Left lung (tissue), 10 donors: ENCODE measurements around the gene TIFAB. TPM values are rescaled to one million over a fixed set of nuclear protein-coding genes. Genes with fewer than 3 reads are reported as not detected.

ENCODE experiments used
- ATAC-seq: fragments of 200-7000 bp; cut with Tn5 transposase; one replicate; pipeline ENCODE4 v1.9.1; 2020; ENCODE audit warnings: moderate library complexity
- DNase-seq, 4 donors: peaks; one replicate each; pipeline ENCODE4 v3.0.0-alpha.2; 2013 to 2020
- H3K27ac ChIP-seq, 2 donors: fragments of 200-600 bp; sonication (generic) in 1 of 2; one replicate each; pipeline versions ENCODE4 v1.5.0 to v1.8.0; 2020 to 2021
- H3K27me3 ChIP-seq, 2 donors: fragments of 200-600 bp; sonication (generic) in 1 of 2; one replicate each; pipeline versions ENCODE4 v1.5.0 to v1.8.0; 2020 to 2021
- H3K36me3 ChIP-seq, 2 donors: fragments of 200-600 bp; sonication (generic) in 1 of 2; one replicate each; pipeline versions ENCODE4 v1.5.0 to v1.8.0; 2020 to 2021
- H3K4me1 ChIP-seq, 2 donors: fragments of 200-600 bp; one replicate each; pipeline ENCODE4 v1.8.0; 2021
- H3K4me3 ChIP-seq, 2 donors: fragments of 200-600 bp; sonication (generic) in 1 of 2; one replicate each; pipeline versions ENCODE4 v1.5.0 to v1.8.0; 2020 to 2021; ENCODE audit warnings: mild to moderate bottlenecking in 1 of 2
- H3K9me3 ChIP-seq, 2 donors: fragments of 200-600 bp; sonication (generic) in 1 of 2; one replicate each; pipeline versions ENCODE4 v1.5.0 to v1.8.0; 2020 to 2021
- intact Hi-C, 2 donors: fragments of 100-400 bp; cut with DNase I; formaldehyde crosslinking; loops; one replicate each; pipeline versions ENCODE4 v1.11.2 to v1.14.2; 2022
- polyA plus RNA-seq, 6 donors: library from polyadenylated mRNA; unstranded; fragments of 120-200 nt; gene quantifications; one replicate each; pipeline ENCODE4 v1.2.1, GENCODE V29; 2013; ENCODE audit not compliant: insufficient read length in 6 of 6
- total RNA-seq, 2 donors: library from RNA; stranded (reverse); fragmentation: NEBNext Ultra II Directional; extraction: Animal tissue kit (Norgen Biotek cat#: 25700); gene quantifications; one replicate each; pipeline ENCODE4 v1.2.1, GENCODE V29; 2021
- TF ChIP-seq, protein P1 (sequence below), 2 donors: fragments of 200-600 bp; sonication (generic) in 1 of 2; IDR thresholded peaks; one replicate each; pipeline versions ENCODE4 v1.5.0 to v1.8.0; 2021; ENCODE audit warnings: antibody characterized with exemption in 2 of 2
- donor health status: DM: no; HTN: yes; CAD: no.
- donor health status: DM: no; HTN: no; CAD: no.

TIFAB gene
- total and polyA plus RNA-seq, 8 donors: 0.03 to 0.47 (median 0.36) TPM

GRCh38 chr5:135468541-135468940, 16.4 kb upstream of the TIFAB start:
- no peak for DNase-seq
- TF ChIP-seq, protein P1, sequence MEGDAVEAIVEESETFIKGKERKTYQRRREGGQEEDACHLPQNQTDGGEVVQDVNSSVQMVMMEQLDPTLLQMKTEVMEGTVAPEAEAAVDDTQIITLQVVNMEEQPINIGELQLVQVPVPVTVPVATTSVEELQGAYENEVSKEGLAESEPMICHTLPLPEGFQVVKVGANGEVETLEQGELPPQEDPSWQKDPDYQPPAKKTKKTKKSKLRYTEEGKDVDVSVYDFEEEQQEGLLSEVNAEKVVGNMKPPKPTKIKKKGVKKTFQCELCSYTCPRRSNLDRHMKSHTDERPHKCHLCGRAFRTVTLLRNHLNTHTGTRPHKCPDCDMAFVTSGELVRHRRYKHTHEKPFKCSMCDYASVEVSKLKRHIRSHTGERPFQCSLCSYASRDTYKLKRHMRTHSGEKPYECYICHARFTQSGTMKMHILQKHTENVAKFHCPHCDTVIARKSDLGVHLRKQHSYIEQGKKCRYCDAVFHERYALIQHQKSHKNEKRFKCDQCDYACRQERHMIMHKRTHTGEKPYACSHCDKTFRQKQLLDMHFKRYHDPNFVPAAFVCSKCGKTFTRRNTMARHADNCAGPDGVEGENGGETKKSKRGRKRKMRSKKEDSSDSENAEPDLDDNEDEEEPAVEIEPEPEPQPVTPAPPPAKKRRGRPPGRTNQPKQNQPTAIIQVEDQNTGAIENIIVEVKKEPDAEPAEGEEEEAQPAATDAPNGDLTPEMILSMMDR (IDR thresholded peaks at IDR 0.05): no peak
- Histone ChIP-seq H3K4me3 (no peak overlapping the region), H3K9me3 (no peaks in the 10 kb centered on the region), H3K27ac (no peak overlapping the region), H3K4me1 (peaks cover 0 to 10% of the 10 kb centered on the region in 2 donors), H3K36me3 (no peaks in the 10 kb centered on the region), H3K27me3 (peaks cover 7 to 90% of the 10 kb centered on the region in 2 donors)
- intact Hi-C loops: loop anchor here (5.0 to 10.0 kb wide), 2 partner anchors 76 to 84 kb away; no protein-coding TSS in a partner anchor
- no peak for ATAC-seq

GRCh38 chr5:135467871-135468485, 15.8 kb upstream of the TIFAB start:
- H3K36me3 ChIP-seq: no peaks in the 10 kb centered on the region
- H3K4me1 ChIP-seq: peaks cover 0 to 10% of the 10 kb centered on the region in 2 donors
- H3K4me3 ChIP-seq: no peak overlapping the region
- H3K9me3 ChIP-seq: no peaks in the 10 kb centered on the region
- H3K27me3 ChIP-seq: peaks cover 7 to 85% of the 10 kb centered on the region in 2 donors
- H3K27ac ChIP-seq: no peak overlapping the region
- intact Hi-C loops: loop anchor here (5.0 to 10.0 kb wide), 2 partner anchors 77 to 84 kb away; no protein-coding TSS in a partner anchor
- ATAC-seq: no peak
- TF ChIP-seq, protein P1 (IDR thresholded peaks at IDR 0.05): no peak
- no peak for DNase-seq

DNA sequence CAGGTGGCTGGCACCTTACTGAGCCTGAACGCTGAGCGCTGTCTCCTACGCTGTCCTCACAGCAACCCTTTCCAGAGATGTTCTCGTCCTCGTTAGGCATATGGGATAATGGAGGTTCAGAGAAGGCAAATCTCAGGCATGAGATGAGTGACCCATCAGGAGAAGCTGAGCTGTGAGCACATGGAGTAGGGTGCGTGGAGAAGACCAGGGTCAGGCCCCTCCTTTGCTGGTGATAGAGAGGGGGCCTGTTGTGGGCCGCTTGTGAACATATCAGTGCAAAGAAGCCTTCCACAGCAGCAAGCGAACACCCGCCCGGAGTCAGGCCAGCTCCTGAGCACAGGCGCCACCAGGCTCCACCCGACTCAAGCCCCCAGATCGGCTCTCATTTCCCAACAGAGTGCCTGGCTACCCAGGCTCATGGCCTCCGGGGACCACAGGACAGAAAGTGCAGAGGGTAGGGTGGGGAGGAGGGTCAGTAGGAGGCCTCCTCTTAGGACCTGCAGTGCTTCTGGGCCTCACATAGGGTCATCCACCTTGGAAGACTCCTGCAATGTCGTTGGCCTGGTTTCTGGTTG, 15.0 kb upstream of the TIFAB start:
- intact Hi-C loops: loop anchor here (5.0 to 10.0 kb wide), 2 partner anchors 78 to 85 kb away; no protein-coding TSS in a partner anchor
- no peak overlapping the region for H3K27ac ChIP-seq
- peaks cover 0 to 10% of the 10 kb centered on the region in 2 donors for H3K4me1 ChIP-seq
- TF ChIP-seq, protein P1 (IDR thresholded peaks at IDR 0.05): no peak
- H3K36me3 ChIP-seq: no peaks in the 10 kb centered on the region
- H3K9me3 ChIP-seq: no peaks in the 10 kb centered on the region
- peaks cover 7 to 80% of the 10 kb centered on the region in 2 donors for H3K27me3 ChIP-seq
- H3K4me3 ChIP-seq: no peak overlapping the region
- no peak for ATAC-seq
- no peak for DNase-seq

DNA sequence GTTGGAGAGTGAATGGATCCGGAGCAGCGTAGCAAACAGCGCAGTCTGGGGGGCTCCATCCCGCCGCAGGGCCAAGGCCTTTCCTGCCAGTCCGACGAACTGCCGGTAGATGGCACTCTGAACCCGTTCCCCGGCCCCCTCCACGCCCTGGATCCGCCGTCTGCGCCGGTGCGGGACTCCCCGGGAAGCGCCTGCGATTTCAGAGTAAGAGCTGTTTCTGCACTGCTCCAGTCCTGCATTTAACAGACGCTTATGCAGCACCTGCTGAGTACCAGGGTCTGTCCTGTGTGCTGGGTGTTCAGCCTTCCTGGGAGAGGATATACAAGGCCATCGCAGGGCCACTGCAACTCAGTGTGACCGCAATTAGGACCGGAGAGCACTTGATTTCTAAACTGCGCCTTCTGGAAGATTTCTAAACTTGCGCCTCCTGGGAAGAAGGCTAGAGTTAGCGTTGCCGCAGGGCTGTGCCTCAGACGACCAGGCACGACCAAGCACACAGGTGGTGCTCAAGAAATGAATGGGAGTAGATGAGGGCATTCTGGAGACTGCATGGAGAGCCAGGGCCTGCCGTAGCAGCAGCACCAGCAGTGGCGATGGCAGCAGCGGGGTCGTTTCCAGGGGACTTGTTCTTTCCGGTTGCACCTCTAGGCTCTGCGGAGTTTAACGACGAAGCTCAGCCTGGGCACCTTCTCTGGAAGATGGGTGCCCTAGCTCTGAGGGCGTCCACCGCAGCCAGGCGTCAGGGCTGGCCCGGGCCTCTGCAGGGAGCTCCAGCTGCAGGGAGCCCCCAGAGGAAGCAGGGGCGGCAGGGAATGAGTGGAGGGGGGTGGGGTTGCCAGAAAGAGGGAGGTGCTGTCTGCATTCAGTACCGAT, 14.3 kb upstream of the TIFAB start:
- H3K27ac ChIP-seq: no peak overlapping the region
- H3K4me3 ChIP-seq: no peak overlapping the region
- no peaks in the 10 kb centered on the region for H3K36me3 ChIP-seq
- intact Hi-C loops: loop anchor here (5.0 to 10.0 kb wide), 2 partner anchors 78 to 86 kb away; no protein-coding TSS in a partner anchor
- H3K4me1 ChIP-seq: peaks cover 0 to 10% of the 10 kb centered on the region in 2 donors
- DNase-seq: peak; percentile 74 to 93 (median 80)
- H3K9me3 ChIP-seq: no peaks in the 10 kb centered on the region
- ATAC-seq: peak; percentile 98
- TF ChIP-seq, protein P1 (IDR thresholded peaks at IDR 0.05): peak; percentile 80 to 82
- H3K27me3 ChIP-seq: peaks cover 7 to 74% of the 10 kb centered on the region in 2 donors
